Keratinocyte (primary cell): ENCODE measurements around the gene ZNF185. TPM values are rescaled to one million over a fixed set of nuclear protein-coding genes. Genes with fewer than 3 reads are reported as not detected.

Source experiments
- DNase-seq: peaks from one replicate; pipeline ENCODE4 v3.0.0-alpha.2; 2011; ENCODE audit warnings: low read depth, missing footprints, low spot score
- FAIRE-seq: peaks from 2 replicates; lab custom pipeline; 2011; peaks lifted over from hg19 to GRCh38; lab: Jason Lieb, UNC
- H2AFZ ChIP-seq: 2 replicates; pipeline ENCODE4 v1.6.0; 2012; ENCODE audit warnings: low read length, control low read depth, inconsistent platforms; ENCODE audit not compliant: control insufficient read depth
- H3K27ac ChIP-seq: 2 replicates; pipeline ENCODE4 v1.5.1; 2011; ENCODE audit warnings: low read length; ENCODE audit not compliant: control insufficient read depth, insufficient read depth
- H3K27me3 ChIP-seq: 3 replicates; pipeline ENCODE4 v1.6.0; 2011; ENCODE audit warnings: low read length; ENCODE audit not compliant: control insufficient read depth, insufficient read depth; ENCODE audit errors: extremely low read depth
- H3K36me3 ChIP-seq, 2 experiments: 2 replicates in 1 of 2; 3 replicates in 1 of 2; pipeline ENCODE4 v1.5.1; 2011; ENCODE audit warnings: low read length in 2 of 2, mild to moderate bottlenecking in 1 of 2; ENCODE audit not compliant: control insufficient read depth in 2 of 2, insufficient read depth in 2 of 2; ENCODE audit errors: extremely low read depth in 1 of 2
- H3K4me1 ChIP-seq: 3 replicates; pipeline ENCODE4 v1.5.1; 2011; ENCODE audit warnings: low read length; ENCODE audit not compliant: control insufficient read depth, insufficient read depth; ENCODE audit errors: extremely low read depth
- H3K4me2 ChIP-seq: 3 replicates; pipeline ENCODE4 v1.6.0; 2011; ENCODE audit warnings: low read depth, low read length; ENCODE audit not compliant: control insufficient read depth, insufficient read depth; ENCODE audit errors: extremely low read depth
- H3K4me3 ChIP-seq, 3 experiments: fragments of 200-600 bp in 1 of 3; sonication (generic) in 1 of 3; 2 replicates in 2 of 3; 3 replicates in 1 of 3; pipeline ENCODE4 v1.5.1; 2011 to 2016; ENCODE audit warnings: low read length in 3 of 3, mild to moderate bottlenecking in 3 of 3, control low read depth in 2 of 3, inconsistent platforms in 1 of 3, low read depth in 1 of 3, mixed read lengths in 1 of 3, mixed run types in 1 of 3, moderate library complexity in 1 of 3; ENCODE audit not compliant: control insufficient read depth in 2 of 3, insufficient read depth in 2 of 3; ENCODE audit errors: extremely low read depth in 1 of 3
- H3K79me2 ChIP-seq: 2 replicates; pipeline ENCODE4 v1.6.0; 2012; ENCODE audit warnings: low read length; ENCODE audit not compliant: control insufficient read depth, insufficient read depth
- H3K9ac ChIP-seq: 3 replicates; pipeline ENCODE4 v1.6.0; 2011; ENCODE audit warnings: low read length; ENCODE audit not compliant: control insufficient read depth, insufficient read depth; ENCODE audit errors: extremely low read depth
- H3K9me1 ChIP-seq: 3 replicates; pipeline ENCODE4 v1.6.0; 2011; ENCODE audit warnings: low read length; ENCODE audit not compliant: control insufficient read depth, insufficient read depth; ENCODE audit errors: extremely low read depth
- H3K9me3 ChIP-seq: 2 replicates; pipeline ENCODE4 v1.5.1; 2012; ENCODE audit warnings: low read depth, low read length; ENCODE audit not compliant: control insufficient read depth
- H4K20me1 ChIP-seq: 3 replicates; pipeline ENCODE4 v1.6.0; 2011; ENCODE audit warnings: low read length; ENCODE audit not compliant: control insufficient read depth, insufficient read depth; ENCODE audit errors: extremely low read depth
- EZH2 ChIP-seq: IDR thresholded peaks from one replicate; pipeline ENCODE4 v1.6.1; 2012; ENCODE audit warnings: inconsistent platforms, mild to moderate bottlenecking, low read length, moderate library complexity
- dilution Hi-C: fragments of 300-500 bp; cut with MboI; formaldehyde crosslinking; loops from one replicate; pipeline ENCODE4 v1.7.0; 2020; ENCODE audit warnings: low sequenced_read_pairs; ENCODE audit not compliant: extremely low pct_ligation_motif_present
- polyA plus RNA-seq, 5 experiments: library from polyadenylated mRNA; depleted of rRNA in 3 of 5; stranded (reverse) in 3 of 5; stranded (forward) in 1 of 5; unstranded in 1 of 5; fragments of >200 nt; gene quantifications; 1 replicate in 1 of 5; 2 replicates in 3 of 5; 3 replicates in 1 of 5; pipeline versions ENCODE4 v1.2.1 to v1.2.3, GENCODE V29; 2011 to 2012; ENCODE audit warnings: missing spikeins in 2 of 5, low read depth in 1 of 5, low replicate concordance in 1 of 5
- TF ChIP-seq, protein P1 (sequence below), 3 experiments: IDR thresholded peaks in 1 of 3; conservative IDR thresholded peaks in 1 of 3; optimal IDR thresholded peaks in 1 of 3; 2 replicates in 2 of 3; 3 replicates in 1 of 3; pipeline versions ENCODE3 to v1.5.1; 2011; ENCODE audit warnings: low read length in 3 of 3, mild to moderate bottlenecking in 3 of 3, moderate library complexity in 2 of 3, control low read depth in 1 of 3, inconsistent platforms in 1 of 3; ENCODE audit not compliant: insufficient read depth in 2 of 3; ENCODE audit errors: extremely low read depth in 1 of 3

The ZNF185 gene
- polyA plus RNA-seq, 1 donor (not counting 4 experiments of a cell fraction or from before 2014, with no cell fraction given): 55.6 TPM

GRCh38 chrX:152927858-152928760, 30.2 kb downstream of the ZNF185 start:
- H3K79me2 ChIP-seq: no peaks in the 10 kb centered on the region
- no peak for DNase-seq
- H3K27ac ChIP-seq: no peak overlapping the region
- H3K27me3 ChIP-seq: no peaks in the 10 kb centered on the region
- H3K4me1 ChIP-seq: peaks cover 3% of the 10 kb centered on the region
- dilution Hi-C loops: no loop called here
- no peaks in the 10 kb centered on the region for H4K20me1 ChIP-seq
- no peaks in the 10 kb centered on the region for H3K9me1 ChIP-seq
- H3K9ac ChIP-seq: no peak overlapping the region
- H3K4me3 ChIP-seq: no peak overlapping the region
- TF ChIP-seq, protein P1, sequence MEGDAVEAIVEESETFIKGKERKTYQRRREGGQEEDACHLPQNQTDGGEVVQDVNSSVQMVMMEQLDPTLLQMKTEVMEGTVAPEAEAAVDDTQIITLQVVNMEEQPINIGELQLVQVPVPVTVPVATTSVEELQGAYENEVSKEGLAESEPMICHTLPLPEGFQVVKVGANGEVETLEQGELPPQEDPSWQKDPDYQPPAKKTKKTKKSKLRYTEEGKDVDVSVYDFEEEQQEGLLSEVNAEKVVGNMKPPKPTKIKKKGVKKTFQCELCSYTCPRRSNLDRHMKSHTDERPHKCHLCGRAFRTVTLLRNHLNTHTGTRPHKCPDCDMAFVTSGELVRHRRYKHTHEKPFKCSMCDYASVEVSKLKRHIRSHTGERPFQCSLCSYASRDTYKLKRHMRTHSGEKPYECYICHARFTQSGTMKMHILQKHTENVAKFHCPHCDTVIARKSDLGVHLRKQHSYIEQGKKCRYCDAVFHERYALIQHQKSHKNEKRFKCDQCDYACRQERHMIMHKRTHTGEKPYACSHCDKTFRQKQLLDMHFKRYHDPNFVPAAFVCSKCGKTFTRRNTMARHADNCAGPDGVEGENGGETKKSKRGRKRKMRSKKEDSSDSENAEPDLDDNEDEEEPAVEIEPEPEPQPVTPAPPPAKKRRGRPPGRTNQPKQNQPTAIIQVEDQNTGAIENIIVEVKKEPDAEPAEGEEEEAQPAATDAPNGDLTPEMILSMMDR (optimal IDR thresholded peaks at IDR 0.05 in 1 of 3, IDR thresholded peaks at IDR 0.05 in 1 of 3, conservative IDR thresholded peaks at IDR 0.05 in 1 of 3; ENCODE audit: extremely low read depth in 1 of 3, insufficient read depth in 2 of 3, low read length in 3 of 3): no peak
- no peak for TF ChIP-seq EZH2
- H3K4me2 ChIP-seq: no peak overlapping the region
- FAIRE-seq: no peak
- no peaks in the 10 kb centered on the region for H3K9me3 ChIP-seq
- peaks cover 0 to 1% of the 10 kb centered on the region in 2 experiments for H3K36me3 ChIP-seq
- no peak overlapping the region for H2AFZ ChIP-seq

- Histone ChIP-seq H3K27me3 (no peaks in the 10 kb centered on the region), H3K9me3 (no peaks in the 10 kb centered on the region), H3K36me3 (peaks cover 0 to 1% of the 10 kb centered on the region in 2 experiments), H4K20me1 (no peaks in the 10 kb centered on the region), H3K4me1 (peaks cover 3% of the 10 kb centered on the region), H3K79me2 (no peaks in the 10 kb centered on the region), H3K27ac (no peak overlapping the region), H3K4me3 (no peak overlapping the region), H3K9me1 (no peaks in the 10 kb centered on the region), H3K4me2 (no peak overlapping the region), H3K9ac (no peak overlapping the region), H2AFZ (no peak overlapping the region)
- dilution Hi-C loops: no loop called here
- no peak for DNase-seq
- no peak for FAIRE-seq
- TF ChIP-seq EZH2: no peak
- TF ChIP-seq, protein P1 (optimal IDR thresholded peaks at IDR 0.05 in 1 of 3, IDR thresholded peaks at IDR 0.05 in 1 of 3, conservative IDR thresholded peaks at IDR 0.05 in 1 of 3; ENCODE audit: extremely low read depth in 1 of 3, insufficient read depth in 2 of 3, low read length in 3 of 3): no peak
These were observed 31.0 kb downstream of the ZNF185 start for GRCh38 chrX:152928761-152929400.
